Sciatic nerve (tissue), 2 donors: Measurements from ENCODE around the gene GLMN. TPM values are rescaled to one million over a fixed set of nuclear protein-coding genes. Genes with fewer than 3 reads are reported as not detected.
"Not testable (repeated sequence)": the region's sequence is repeated elsewhere in the genome, so short reads cannot be mapped to it uniquely, and the experiment has no call there.

ENCODE experiments used
- ATAC-seq: fragments of 200-7000 bp; cut with Tn5 transposase; one replicate; pipeline ENCODE4 v1.9.1; 2020; ENCODE audit warnings: mild to moderate bottlenecking, moderate library complexity
- DNase-seq: peaks from one replicate; pipeline ENCODE4 v3.0.0-alpha.2; 2020; ENCODE audit warnings: low spot score
- intact Hi-C: fragments of 100-400 bp; cut with DNase I; formaldehyde crosslinking; loops from one replicate; pipeline ENCODE4 v1.14.2; 2022
- total RNA-seq: library from RNA; stranded (reverse); fragmentation: NEBNext Ultra II Directional; extraction: Animal tissue kit (Norgen Biotek cat#: 25700); gene quantifications from one replicate; pipeline ENCODE4 v1.2.1, GENCODE V29; 2021
- donor health status: DM: no; HTN: no; CAD: no.
- donor health status: DM: no; HTN: no; CAD: no.

GLMN gene
- total RNA-seq, 1 donor from 2014 or later = 13.8 TPM

GRCh38 chr1:92306020-92306419 is 7.2 kb upstream of the GLMN start:
- intact Hi-C loops = no loop called here
- no peak for ATAC-seq
- DNase-seq = no peak

- DNase-seq (no peak), ATAC-seq (no peak)
- intact Hi-C loops = no loop called here
These were observed 2.2 kb upstream of the GLMN start for GRCh38 chr1:92301021-92301420.

- intact Hi-C loops = no loop called here
- ATAC-seq (no peak), DNase-seq (no peak)
These were observed 827 bp upstream of the GLMN start for GRCh38 chr1:92299477-92300150.

GRCh38 chr1:92298213-92298572 is 594 bp downstream of the GLMN start:
- DNase-seq = no peak
- intact Hi-C loops = no loop called here
- ATAC-seq = peak; percentile 6

GRCh38 chr1:92291372-92291999 is 7.3 kb downstream of the GLMN start:
- ATAC-seq (no peak), DNase-seq (no peak)
- intact Hi-C loops = no loop called here

- intact Hi-C loops, DNase-seq, ATAC-seq: not testable (repeated sequence)
These were observed 17.4 kb downstream of the GLMN start for GRCh38 chr1:92281411-92281810.

GRCh38 chr1:92279781-92280180 is 19.0 kb downstream of the GLMN start:
- ATAC-seq, intact Hi-C loops, DNase-seq: not testable (repeated sequence)

GRCh38 chr1:92277105-92277723 is 21.6 kb downstream of the GLMN start:
- intact Hi-C loops = no loop called here
- DNase-seq (no peak), ATAC-seq (no peak)

- ATAC-seq (no peak), DNase-seq (no peak)
- intact Hi-C loops = no loop called here
These were observed 22.7 kb downstream of the GLMN start for GRCh38 chr1:92276082-92276481.

GRCh38 chr1:92274939-92275338 is 23.8 kb downstream of the GLMN start:
- no peak for ATAC-seq
- intact Hi-C loops = no loop called here

GRCh38 chr1:92273039-92273438 is 25.7 kb downstream of the GLMN start:
- intact Hi-C loops = no loop called here
- no peak for DNase-seq
- ATAC-seq = no peak

More at GRCh38 chr1:92274939-92275338, 23.8 kb downstream of the GLMN start:
- no peak for DNase-seq

GRCh38 chr1:92262516-92262915 is 36.3 kb downstream of the GLMN start:
- no peak for ATAC-seq
- intact Hi-C loops = no loop called here
- DNase-seq = no peak

- no peak for ATAC-seq
- intact Hi-C loops = no loop called here
These were observed 39.4 kb downstream of the GLMN start for GRCh38 chr1:92259350-92259749.

GRCh38 chr1:92254714-92255113 is 44.1 kb downstream of the GLMN start:
- intact Hi-C loops, ATAC-seq, DNase-seq: not testable (repeated sequence)

More at GRCh38 chr1:92259350-92259749, 39.4 kb downstream of the GLMN start:
- no peak for DNase-seq

- ATAC-seq (no peak), DNase-seq (no peak)
- intact Hi-C loops = no loop called here
These were observed 54.4 kb downstream of the GLMN start for GRCh38 chr1:92244376-92244775.

GRCh38 chr1:92240034-92240433 is 58.8 kb downstream of the GLMN start:
- DNase-seq = no peak
- intact Hi-C loops = no loop called here
- ATAC-seq = no peak

- intact Hi-C loops = no loop called here
- ATAC-seq (no peak), DNase-seq (no peak)
These were observed 68.1 kb downstream of the GLMN start for GRCh38 chr1:92230736-92231135.

- intact Hi-C loops = no loop called here
- no peak for ATAC-seq
- no peak for DNase-seq
These were observed 70.4 kb downstream of the GLMN start for GRCh38 chr1:92228401-92228800.

GRCh38 chr1:92219028-92219427 is 79.8 kb downstream of the GLMN start:
- intact Hi-C loops = no loop called here
- DNase-seq (no peak), ATAC-seq (no peak)

GRCh38 chr1:92218559-92218958 is 80.2 kb downstream of the GLMN start:
- no peak for DNase-seq
- intact Hi-C loops = no loop called here

More at GRCh38 chr1:92218559-92218958, 80.2 kb downstream of the GLMN start:
- no peak for ATAC-seq
